Ovary (tissue), 9 donors: ENCODE results near the gene LRRC49. TPM values are rescaled to one million over a fixed set of nuclear protein-coding genes. Genes with fewer than 3 reads are reported as not detected.
"Not testable (repeated sequence)": the region's sequence is repeated elsewhere in the genome, so short reads cannot be mapped to it uniquely, and the experiment has no call there.

Experiments
- DNase-seq, 5 donors: peaks; one replicate each; pipeline ENCODE4 v3.0.0-alpha.2; 2019 to 2020
- H3K27ac ChIP-seq, 2 donors: fragments of 200-600 bp; one replicate each; pipeline versions ENCODE4 v1.5.1 to v1.8.0; 2019 to 2022
- H3K27me3 ChIP-seq: fragments of 200-600 bp; one replicate; pipeline ENCODE4 v1.8.0; 2022
- H3K36me3 ChIP-seq: fragments of 200-600 bp; sonication (generic); one replicate; pipeline ENCODE4 v1.5.1; 2019
- H3K4me1 ChIP-seq: one replicate; pipeline ENCODE4 v1.8.1; 2013; ENCODE audit warnings: mild to moderate bottlenecking, moderate library complexity; ENCODE audit not compliant: insufficient read depth
- H3K4me3 ChIP-seq: fragments of 200-600 bp; sonication (generic); one replicate; pipeline ENCODE4 v1.5.1; 2017
- H3K9me3 ChIP-seq, 2 donors: fragments of 200-600 bp in 1 of 2; sonication (generic) in 1 of 2; one replicate each; pipeline versions ENCODE4 v1.5.1 to v1.8.1; 2013 to 2019; ENCODE audit warnings: mild to moderate bottlenecking in 1 of 2, moderate library complexity in 1 of 2
- EP300 ChIP-seq: sonication (generic); formaldehyde crosslinking; IDR thresholded peaks from one replicate; pipeline ENCODE4 v1.6.1; 2017; ENCODE audit warnings: antibody characterized with exemption
- POLR2A ChIP-seq: fragments of 450-650 bp; IDR thresholded peaks from one replicate; pipeline ENCODE4 v1.6.1; 2017; ENCODE audit warnings: antibody characterized with exemption, mild to moderate bottlenecking, moderate library complexity
- whole genome bisulfite sequencing, 3 donors: extraction: QIAGEN DNeasy Blood & Tissue Kit in 1 of 3; methylation state at CpG; one replicate each; pipeline versions ENCODE4 v1.1.5 to v1.1.7; 2013 to 2017; 5-methylcytosine and 5-hydroxymethylcytosine counted together
- intact Hi-C, 4 donors: fragments of 100-400 bp; cut with DNase I; formaldehyde crosslinking; loops; one replicate each; pipeline versions ENCODE4 v1.11.0 to v1.15.1; 2022 to 2023
- polyA plus RNA-seq, 2 donors: library from polyadenylated mRNA; stranded (reverse); fragments of 200-250 nt in 1 of 2; fragments of 350-450 nt in 1 of 2; fragmentation: Illumina TruSeq in 1 of 2; extraction: RNeasy Lipid Tissue Mini Kit (QIAGEN cat#74804) in 1 of 2; gene quantifications; one replicate each; pipeline ENCODE4 v1.2.3, GENCODE V29; 2013 to 2014
- total RNA-seq, 7 donors: library from RNA; depleted of rRNA in 2 of 7; stranded (reverse); fragments of >200 nt in 2 of 7; fragmentation: NEBNext Ultra II Directional in 3 of 7; extraction: Animal tissue kit (Norgen Biotek cat#: 25700) in 3 of 7; gene quantifications; one replicate each; pipeline versions ENCODE4 v1.1.0 to v1.2.4, GENCODE V29; 2016 to 2023
- TF ChIP-seq, protein P1 (sequence below), 3 donors: fragments of 450-650 bp in 2 of 3; fragments of 200-600 bp in 1 of 3; IDR thresholded peaks; one replicate each; pipeline versions ENCODE4 v1.5.1 to v1.8.0; 2016 to 2022; ENCODE audit warnings: antibody characterized with exemption in 3 of 3, mild to moderate bottlenecking in 1 of 3
- donor health status: DM: no; HTN: no; CAD: no; lungs with moderate emphysema.
- donor health status: DM: no; HTN: no; CAD: no.
- donor health status: Bipolar disorder and iron deficiency.
- donor health status: DM: yes; HTN: yes; CAD: no.
- donor health status: DM: no; HTN: no; CAD: no.
- donor health status: DM: yes; HTN: yes; CAD: no.

The LRRC49 gene
- total and polyA plus RNA-seq, 9 donors = 11.9 to 34.6 (median 16.1) TPM

DNA sequence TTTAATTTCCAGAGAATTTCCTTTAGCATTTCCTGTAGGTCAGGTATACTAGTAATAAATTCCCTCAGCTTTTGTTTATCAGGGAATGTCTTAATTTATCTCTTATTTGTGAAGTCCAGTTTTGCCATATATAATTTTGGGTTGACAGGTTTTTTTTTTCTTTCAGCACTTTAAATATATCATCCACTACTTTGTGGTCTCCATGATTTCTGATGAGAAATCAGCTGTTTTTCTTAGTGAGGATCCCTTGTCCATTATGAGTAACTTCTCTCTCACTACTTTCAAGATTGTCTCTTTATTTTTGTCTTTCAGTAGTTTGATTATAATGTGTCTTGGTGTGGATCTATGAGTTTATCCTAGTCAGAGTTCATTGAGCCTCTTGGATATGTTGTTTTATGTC is 105.7 kb downstream of the LRRC49 start:
- intact Hi-C loops = no loop called here
- Histone ChIP-seq H3K4me3 (no peak overlapping the region), H3K4me1 (no peaks in the 10 kb centered on the region), H3K9me3 (no peaks in the 10 kb centered on the region), H3K27ac (no peak overlapping the region), H3K27me3 (no peaks in the 10 kb centered on the region), H3K36me3 (no peaks in the 10 kb centered on the region)
- TF ChIP-seq EP300 (no peak), POLR2A (no peak)
- TF ChIP-seq, protein P1, sequence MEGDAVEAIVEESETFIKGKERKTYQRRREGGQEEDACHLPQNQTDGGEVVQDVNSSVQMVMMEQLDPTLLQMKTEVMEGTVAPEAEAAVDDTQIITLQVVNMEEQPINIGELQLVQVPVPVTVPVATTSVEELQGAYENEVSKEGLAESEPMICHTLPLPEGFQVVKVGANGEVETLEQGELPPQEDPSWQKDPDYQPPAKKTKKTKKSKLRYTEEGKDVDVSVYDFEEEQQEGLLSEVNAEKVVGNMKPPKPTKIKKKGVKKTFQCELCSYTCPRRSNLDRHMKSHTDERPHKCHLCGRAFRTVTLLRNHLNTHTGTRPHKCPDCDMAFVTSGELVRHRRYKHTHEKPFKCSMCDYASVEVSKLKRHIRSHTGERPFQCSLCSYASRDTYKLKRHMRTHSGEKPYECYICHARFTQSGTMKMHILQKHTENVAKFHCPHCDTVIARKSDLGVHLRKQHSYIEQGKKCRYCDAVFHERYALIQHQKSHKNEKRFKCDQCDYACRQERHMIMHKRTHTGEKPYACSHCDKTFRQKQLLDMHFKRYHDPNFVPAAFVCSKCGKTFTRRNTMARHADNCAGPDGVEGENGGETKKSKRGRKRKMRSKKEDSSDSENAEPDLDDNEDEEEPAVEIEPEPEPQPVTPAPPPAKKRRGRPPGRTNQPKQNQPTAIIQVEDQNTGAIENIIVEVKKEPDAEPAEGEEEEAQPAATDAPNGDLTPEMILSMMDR (IDR thresholded peaks at IDR 0.05) = no peak
- no peak for DNase-seq

DNA sequence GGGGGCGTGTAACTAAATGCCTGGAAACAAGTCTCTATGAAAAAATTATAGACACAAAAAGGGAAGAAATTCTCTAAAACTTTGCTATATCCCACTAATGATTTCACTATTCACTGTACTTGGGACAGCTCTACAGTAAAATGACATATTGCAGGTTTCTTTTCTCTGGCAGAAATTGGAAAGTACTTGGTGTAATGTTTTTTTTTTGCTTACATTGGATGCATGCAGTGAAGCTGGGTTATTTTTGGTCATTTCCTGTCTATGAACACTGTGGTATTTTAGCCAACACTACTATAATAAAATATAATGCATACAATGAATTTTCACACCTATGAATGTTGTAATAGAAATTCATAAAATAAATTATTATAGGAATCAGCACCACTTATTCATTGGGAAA is 109.7 kb downstream of the LRRC49 start:
- Histone ChIP-seq H3K36me3 (no peaks in the 10 kb centered on the region), H3K27ac (no peak overlapping the region)
- TF ChIP-seq, protein P1 (IDR thresholded peaks at IDR 0.05) = no peak
- no peak for TF ChIP-seq EP300
- no peak for TF ChIP-seq POLR2A

DNA sequence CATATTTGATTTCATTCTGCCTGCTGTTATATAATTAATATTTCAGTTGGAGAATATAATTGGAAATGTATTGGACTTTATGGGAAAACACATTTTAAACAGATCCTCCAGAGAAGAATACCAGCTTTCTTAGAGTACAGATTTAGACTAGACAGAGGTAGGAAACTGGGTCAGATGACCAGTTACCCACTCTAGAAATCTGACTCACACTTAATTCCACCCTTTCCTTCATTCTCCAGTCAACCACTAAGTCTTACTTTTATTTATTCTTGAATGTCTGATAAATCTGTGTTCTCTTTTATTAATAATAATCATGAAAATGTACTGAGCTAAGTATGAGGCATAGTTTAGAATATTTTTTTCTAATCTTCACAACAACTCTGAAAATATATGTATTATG is 110.7 kb downstream of the LRRC49 start:
- Histone ChIP-seq H3K27me3 (no peaks in the 10 kb centered on the region), H3K4me1 (no peaks in the 10 kb centered on the region), H3K4me3 (no peak overlapping the region), H3K27ac (no peak overlapping the region), H3K9me3 (no peaks in the 10 kb centered on the region), H3K36me3 (no peaks in the 10 kb centered on the region)
- TF ChIP-seq POLR2A = no peak
- TF ChIP-seq, protein P1 (IDR thresholded peaks at IDR 0.05) = no peak
- no peak for TF ChIP-seq EP300
- DNase-seq = no peak
- intact Hi-C loops = no loop called here

More for the DNA sequence above, 109.7 kb downstream of the LRRC49 start:
- no peak overlapping the region for H3K4me3 ChIP-seq
- intact Hi-C loops = no loop called here
- no peaks in the 10 kb centered on the region for H3K9me3 ChIP-seq
- no peaks in the 10 kb centered on the region for H3K4me1 ChIP-seq
- no peak for DNase-seq
- no peaks in the 10 kb centered on the region for H3K27me3 ChIP-seq
- WGBS, 3 donors = 72 to 81% (median 79%) methylated on average over 1 of the region's 1 CpG

DNA sequence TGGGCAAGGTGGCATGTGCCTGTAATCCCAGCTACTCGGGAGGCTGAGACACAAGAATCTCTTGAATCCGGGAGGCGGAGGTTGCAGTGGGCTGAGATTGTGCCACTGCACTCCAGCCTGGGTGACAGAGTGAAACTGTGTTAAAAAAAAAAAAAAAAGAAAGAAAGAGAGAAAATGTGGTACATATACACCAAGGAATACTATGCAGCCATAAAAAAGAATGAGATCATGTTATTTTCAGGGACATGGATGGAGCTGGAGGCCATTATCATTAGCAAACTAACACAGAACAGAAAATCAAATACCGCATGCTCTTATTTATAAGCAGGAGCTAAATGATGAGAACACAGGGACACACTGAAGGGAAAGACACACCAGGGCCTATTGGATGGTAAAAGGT is 111.9 kb downstream of the LRRC49 start:
- H3K36me3 ChIP-seq, H3K27ac ChIP-seq, DNase-seq, H3K9me3 ChIP-seq, intact Hi-C loops, H3K4me1 ChIP-seq, H3K27me3 ChIP-seq, H3K4me3 ChIP-seq: not testable (repeated sequence)
- 98 to 99% (median 99%) methylated on average over 4 of the region's 4 CpGs for WGBS, 3 donors

DNA sequence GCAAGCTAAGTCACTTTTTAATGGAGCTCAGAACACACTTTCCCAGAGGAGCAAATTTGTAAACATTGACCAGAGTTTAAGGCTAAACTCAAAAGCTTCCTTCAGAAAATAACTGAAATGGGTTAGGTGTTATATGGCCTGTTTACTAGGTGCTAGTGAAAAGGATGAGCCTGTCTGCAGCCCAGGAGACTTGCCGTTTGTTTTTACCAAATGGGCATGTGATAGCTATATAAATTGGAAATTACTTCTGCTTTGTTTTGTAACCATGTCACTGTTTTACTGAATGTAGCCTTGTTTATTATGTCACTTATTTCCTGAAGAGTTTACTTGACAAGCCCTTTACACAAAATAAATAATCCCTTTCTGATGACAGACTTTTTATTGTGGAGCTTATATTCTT is 113.3 kb downstream of the LRRC49 start:
- WGBS, 3 donors = 85 to 100% (median 89%) methylated on average over 1 of the region's 1 CpG
- Histone ChIP-seq H3K9me3 (no peaks in the 10 kb centered on the region), H3K27me3 (no peaks in the 10 kb centered on the region), H3K4me1 (no peaks in the 10 kb centered on the region), H3K4me3 (no peak overlapping the region), H3K27ac (no peak overlapping the region), H3K36me3 (no peaks in the 10 kb centered on the region)
- intact Hi-C loops = loop anchor here in 1 of 4 donors (5.0 kb wide), 1 partner anchor 426 kb away; no protein-coding TSS in a partner anchor
- TF ChIP-seq EP300 (no peak), POLR2A (no peak)
- TF ChIP-seq, protein P1 (IDR thresholded peaks at IDR 0.05) = no peak
- DNase-seq = no peak
